Activated CD4-positive, alpha-beta T cell treated with anti-CD3 and anti-CD28 coated beads, Interleukin-2, amount 50 U/mL, for 24 hours (primary cell): ENCODE measurements around the gene PKN1.

ENCODE experiments used
- DNase-seq, 2 donors: peaks; one replicate each; pipeline ENCODE4 v3.0.0-alpha.2; 2020; ENCODE audit warnings: low read depth in 1 of 2, low spot score in 1 of 2

The PKN1 gene

GRCh38 chr19:14512406-14512961, 79.4 kb downstream of the PKN1 start:
- DNase-seq, result no peak

DNA sequence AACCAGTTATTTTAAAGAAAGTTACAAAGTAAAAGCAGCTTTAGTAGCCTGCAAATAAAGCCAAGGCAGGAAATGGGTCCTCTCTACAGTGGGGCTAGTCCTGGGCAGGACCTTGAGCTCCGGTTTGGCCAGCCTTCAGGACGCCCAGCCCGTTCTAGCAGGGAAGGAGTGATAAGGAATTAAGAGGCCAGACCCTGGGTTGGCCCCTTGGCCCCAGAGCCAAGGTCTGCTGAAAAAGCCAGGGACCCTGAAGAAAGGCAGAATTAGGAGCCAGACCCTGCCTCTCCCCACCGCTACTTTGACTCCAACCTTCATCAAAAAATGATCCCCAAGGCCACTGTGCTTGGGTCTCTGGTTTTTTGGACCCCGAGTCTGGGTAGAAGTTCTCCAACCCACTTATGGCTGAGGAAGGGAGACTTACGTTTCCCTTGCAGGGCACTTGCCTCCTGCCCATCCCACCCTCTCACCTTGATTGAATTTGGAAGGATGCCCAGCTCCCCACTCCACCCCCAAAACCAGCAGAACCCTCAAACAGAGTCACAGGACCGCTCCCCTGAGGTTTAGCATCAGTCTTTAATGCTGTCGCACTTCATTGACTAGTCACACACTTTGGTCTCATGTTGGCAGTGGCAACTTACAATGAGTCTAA, 81.2 kb downstream of the PKN1 start:
- DNase-seq, result no peak

- DNase-seq, result no peak
Observed at GRCh38 chr19:14515501-14516047, 82.5 kb downstream of the PKN1 start.

- no peak for DNase-seq
Observed at GRCh38 chr19:14516048-14516534, 83.0 kb downstream of the PKN1 start.

DNA sequence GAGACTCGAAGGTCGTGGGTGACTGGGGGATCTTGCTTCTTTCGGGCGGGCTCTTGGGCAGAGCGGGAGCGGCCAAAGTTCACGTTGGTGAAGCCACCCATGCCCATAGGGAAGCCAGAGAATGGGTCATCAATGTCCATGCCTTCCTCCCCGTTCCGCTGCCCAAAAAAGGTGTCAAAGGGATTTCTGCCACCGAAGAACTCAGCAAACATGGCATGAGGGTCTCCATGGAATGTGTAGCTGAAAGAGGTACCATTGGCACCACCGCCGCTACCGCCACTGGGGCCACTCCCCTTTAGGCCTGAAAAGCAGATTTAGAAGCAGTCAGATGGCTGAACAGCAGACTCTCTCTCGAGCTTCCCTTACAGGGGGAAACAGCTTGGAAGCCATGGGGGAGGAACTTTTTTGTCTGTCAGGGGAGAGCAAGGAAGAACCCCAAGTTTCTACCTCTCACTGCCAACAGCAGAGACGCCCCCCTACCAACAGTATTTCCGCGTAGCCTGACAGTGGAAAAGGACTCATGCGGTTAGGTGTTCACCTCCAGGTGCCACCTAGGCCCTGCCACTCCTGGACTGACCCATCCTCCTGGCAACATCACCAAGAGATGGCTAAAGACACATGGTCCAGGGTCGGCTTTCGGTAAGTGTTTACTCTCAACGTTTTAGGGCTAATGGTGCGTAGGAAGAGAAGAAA, 83.8 kb downstream of the PKN1 start:
- no peak for DNase-seq

DNA sequence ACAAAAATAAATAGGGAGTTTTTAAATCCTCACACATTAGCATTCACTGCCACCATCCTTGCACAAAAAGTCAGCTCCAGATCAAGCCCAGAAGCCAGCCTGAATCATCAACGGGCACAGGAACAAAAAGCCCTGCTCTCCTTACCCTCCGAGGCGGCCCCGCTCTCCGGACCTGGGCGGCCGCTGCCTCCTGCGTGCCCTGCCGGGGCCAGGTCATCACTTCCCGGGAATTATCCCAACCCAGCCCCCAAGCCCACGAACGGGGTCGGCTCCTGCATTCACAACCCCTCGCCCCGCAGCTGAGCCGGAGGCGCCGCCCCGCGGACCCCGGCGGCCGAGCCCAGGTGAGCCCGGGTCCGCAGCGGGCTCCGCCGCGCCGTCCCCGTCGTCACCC, 84.3 kb downstream of the PKN1 start:
- no peak for DNase-seq

DNA sequence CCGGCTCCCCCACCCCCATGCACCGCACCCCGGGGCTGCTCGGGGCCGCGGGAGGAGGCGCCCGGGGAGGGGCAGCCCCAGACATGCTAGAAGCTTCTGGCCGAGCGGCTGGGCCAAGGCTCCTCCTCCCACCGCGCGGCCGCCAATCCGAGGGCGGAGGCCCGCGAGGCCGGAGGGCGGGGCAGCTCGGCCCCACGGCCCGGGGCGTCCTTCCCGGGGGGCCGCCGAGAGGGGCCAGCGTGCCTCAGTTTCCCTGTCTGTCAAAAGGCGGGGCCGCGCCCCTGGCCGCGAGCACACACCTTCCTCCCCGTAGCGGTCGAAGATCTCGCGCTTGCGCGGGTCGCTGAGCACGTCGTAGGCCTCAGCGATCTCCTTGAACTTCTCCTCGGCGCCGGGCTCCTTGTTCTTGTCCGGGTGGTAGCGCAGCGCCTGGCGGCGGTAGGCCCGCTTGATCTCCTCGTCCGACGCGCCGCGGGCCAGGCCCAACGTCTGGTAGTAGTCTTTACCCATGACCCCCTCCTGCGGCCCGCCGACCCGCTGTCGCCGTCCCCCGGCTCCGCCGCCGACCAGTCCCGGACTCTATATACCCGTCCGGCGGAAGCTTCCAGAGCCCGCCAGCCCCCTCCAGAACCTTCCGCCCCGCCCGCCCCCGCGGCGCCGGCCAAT, 84.9 kb downstream of the PKN1 start, which contains the start of gene DNAJB1:
Gene DNAJB1 (minus strand): TSS at position 558 of the 666 bp plus-strand sequence. CDS start 48 bp downstream, at position 510.
- DNase-seq, result peak in 1 of 2 donors; percentile 44

- DNase-seq, result no peak
Observed at GRCh38 chr19:14519245-14519859, 86.2 kb downstream of the PKN1 start.

DNA sequence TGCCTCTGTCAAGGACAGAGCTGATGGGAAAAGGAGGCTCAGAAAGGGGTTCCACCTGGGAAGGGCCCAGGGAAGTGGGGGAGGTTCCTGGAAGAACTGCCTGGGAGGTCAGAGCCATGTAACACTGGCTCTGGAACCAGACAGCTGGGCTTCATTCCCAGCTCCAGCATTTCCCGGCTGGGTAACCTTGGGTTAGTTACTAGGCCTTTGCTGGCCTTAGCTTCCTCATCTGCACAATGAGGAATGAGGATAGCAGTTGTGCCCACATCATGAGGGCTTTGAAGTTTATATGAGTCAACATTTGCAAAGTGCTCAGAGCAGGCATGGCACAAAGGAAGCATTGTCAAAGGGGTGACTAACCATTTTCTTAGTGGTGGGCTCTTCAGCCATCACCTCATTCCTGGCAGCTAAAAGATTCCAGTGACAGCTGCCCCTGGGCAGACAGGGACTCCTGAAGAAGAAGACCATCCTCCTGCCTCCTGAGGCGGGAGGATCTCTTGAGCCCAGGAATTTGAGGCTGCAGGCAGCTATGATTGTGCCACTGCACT, 86.8 kb downstream of the PKN1 start:
- no peak for DNase-seq

- DNase-seq, result no peak
Observed at GRCh38 chr19:14520543-14520942, 87.4 kb downstream of the PKN1 start.
